Endodermal cell (in vitro differentiated cells): ENCODE measurements around the gene SEC31A. TPM values are rescaled to one million over a fixed set of nuclear protein-coding genes. Genes with fewer than 3 reads are reported as not detected.

Experiments used
- DNase-seq: peaks from one replicate; pipeline ENCODE4 v3.0.0-alpha.2; 2017
- H3K27ac ChIP-seq: 2 replicates; pipeline ENCODE4 v1.5.1; 2013; ENCODE audit warnings: mild to moderate bottlenecking, low read depth, low read length, moderate library complexity
- H3K27me3 ChIP-seq: 2 replicates; pipeline ENCODE4 v1.6.1; 2013; ENCODE audit warnings: mild to moderate bottlenecking, low read length, moderate library complexity; ENCODE audit not compliant: insufficient read depth, control insufficient read depth, poor library complexity, severe bottlenecking
- H3K36me3 ChIP-seq: 2 replicates; pipeline ENCODE4 v1.7.0; 2013; ENCODE audit warnings: mild to moderate bottlenecking, low read length, moderate library complexity; ENCODE audit not compliant: control insufficient read depth, insufficient read depth
- H3K4me1 ChIP-seq: one replicate; pipeline ENCODE4 v1.7.0; 2013; ENCODE audit warnings: low read length; ENCODE audit not compliant: control insufficient read depth, insufficient read depth
- H3K4me3 ChIP-seq: 2 replicates; pipeline ENCODE4 v1.5.1; 2013; ENCODE audit warnings: mild to moderate bottlenecking, low read length, moderate library complexity
- H3K9ac ChIP-seq: 2 replicates; pipeline ENCODE4 v1.6.1; 2013; ENCODE audit warnings: mild to moderate bottlenecking, low read length, moderate library complexity; ENCODE audit not compliant: poor library complexity, severe bottlenecking; ENCODE audit errors: extremely low read depth
- H3K9me3 ChIP-seq: 2 replicates; pipeline ENCODE4 v1.6.1; 2013; ENCODE audit warnings: mild to moderate bottlenecking, low read length, moderate library complexity; ENCODE audit not compliant: control insufficient read depth
- H3K27ac Mint-ChIP-seq: 2 replicates; pipeline ENCODE4 v1.8.0; 2020; ENCODE audit warnings: mixed read lengths
- H3K27me3 Mint-ChIP-seq: 2 replicates; pipeline ENCODE4 v1.8.0; 2021; ENCODE audit warnings: mild to moderate bottlenecking, mixed read lengths; ENCODE audit not compliant: insufficient read depth
- H3K36me3 Mint-ChIP-seq: 2 replicates; pipeline ENCODE4 v1.8.0; 2020; ENCODE audit warnings: low read depth, mixed read lengths
- H3K4me1 Mint-ChIP-seq: 2 replicates; pipeline ENCODE4 v1.8.0; 2020; ENCODE audit warnings: mixed read lengths
- H3K4me3 Mint-ChIP-seq: 2 replicates; pipeline ENCODE4 v1.8.0; 2020; ENCODE audit warnings: mild to moderate bottlenecking, moderate library complexity, mixed read lengths
- H3K9me3 Mint-ChIP-seq: 2 replicates; pipeline ENCODE4 v1.8.0; 2020; ENCODE audit warnings: mild to moderate bottlenecking, mixed read lengths
- CTCF ChIP-seq: fragments of 200-600 bp; sonication (generic); conservative IDR thresholded peaks from 2 replicates; pipeline ENCODE4 v1.5.0; 2021; ENCODE audit warnings: antibody characterized with exemption, mild to moderate bottlenecking
- WGBS, 2 experiments: methylation state at CpG; one replicate each; pipeline versions ENCODE4 v1.1.5 to v1.1.7; 2013; ENCODE audit warnings: missing lambda C conversion rate in 2 of 2, mixed read lengths in 1 of 2; ENCODE audit not compliant: insufficient coverage in 1 of 2, insufficient read length in 1 of 2; 5-methylcytosine and 5-hydroxymethylcytosine counted together
- total RNA-seq, 2 donors: library from RNA; stranded (reverse); fragmentation: NEBNext Ultra II Directional in 1 of 2; extraction: Animal tissue kit (Norgen Biotek cat#: 25700) in 1 of 2; gene quantifications; 2 replicates in 1 of 2; 3 replicates in 1 of 2; pipeline ENCODE4 v1.2.1, GENCODE V29; 2021

Gene SEC31A
- total RNA-seq, 2 donors from 2014 or later = 166 to 182 TPM

- Mint-ChIP-seq H3K36me3 (peaks cover 76% of the 10 kb centered on the region), H3K4me3 (no peak overlapping the region), H3K27ac (no peak overlapping the region), H3K27me3 (no peaks in the 10 kb centered on the region), H3K9me3 (no peaks in the 10 kb centered on the region), H3K4me1 (no peaks in the 10 kb centered on the region)
- H3K9me3 ChIP-seq = no peaks in the 10 kb centered on the region
- no peak for TF ChIP-seq CTCF
- H3K4me1 ChIP-seq = no peaks in the 10 kb centered on the region
- no peaks in the 10 kb centered on the region for H3K27me3 ChIP-seq
- H3K27ac ChIP-seq = no peak overlapping the region
- WGBS, 2 experiments = 61 to 73% methylated on average over 3 to 5 of the region's 5 CpGs
- DNase-seq = no peak
- H3K9ac ChIP-seq = no peak overlapping the region
- H3K36me3 ChIP-seq = peaks cover 97% of the 10 kb centered on the region
- no peak overlapping the region for H3K4me3 ChIP-seq
Observed at GRCh38 chr4:82852751-82853285, 38.1 kb downstream of the SEC31A start.

- Mint-ChIP-seq H3K27ac (no peak overlapping the region), H3K4me1 (no peaks in the 10 kb centered on the region), H3K36me3 (peaks cover 76% of the 10 kb centered on the region), H3K4me3 (no peak overlapping the region), H3K9me3 (no peaks in the 10 kb centered on the region), H3K27me3 (no peaks in the 10 kb centered on the region)
- no peak for DNase-seq
- Histone ChIP-seq H3K27me3 (no peaks in the 10 kb centered on the region), H3K36me3 (peaks cover 97% of the 10 kb centered on the region), H3K4me1 (no peaks in the 10 kb centered on the region), H3K27ac (no peak overlapping the region), H3K9me3 (no peaks in the 10 kb centered on the region), H3K9ac (no peak overlapping the region), H3K4me3 (no peak overlapping the region)
- WGBS, 2 experiments = 75 to 89% methylated on average over 1 of the region's 1 CpG
- TF ChIP-seq CTCF = peak; percentile 78
Observed at GRCh38 chr4:82851885-82852750, 38.8 kb downstream of the SEC31A start.

- Histone ChIP-seq H3K4me1 (no peaks in the 10 kb centered on the region), H3K36me3 (peaks cover 98% of the 10 kb centered on the region), H3K9me3 (no peaks in the 10 kb centered on the region), H3K9ac (no peak overlapping the region), H3K27ac (no peak overlapping the region), H3K4me3 (no peak overlapping the region), H3K27me3 (no peaks in the 10 kb centered on the region)
- Mint-ChIP-seq H3K4me3 (no peak overlapping the region), H3K4me1 (peaks cover under 1% of the 10 kb centered on the region), H3K27me3 (no peaks in the 10 kb centered on the region), H3K27ac (no peak overlapping the region), H3K9me3 (no peaks in the 10 kb centered on the region), H3K36me3 (peaks cover 77% of the 10 kb centered on the region)
- TF ChIP-seq CTCF = no peak
- no peak for DNase-seq
- WGBS, 2 experiments = 100% methylated on average over 1 to 2 of the region's 2 CpGs
Observed at GRCh38 chr4:82851318-82851717, 39.6 kb downstream of the SEC31A start.
